ACC112 (cell line): ENCODE measurements around the gene VPS52.

ENCODE experiments used
- H2AFZ ChIP-seq: fragments of 200-600 bp; sonication (generic); one replicate; pipeline ENCODE4 v1.6.0; 2017; ENCODE audit warnings: antibody characterized with exemption, low read length; ENCODE audit not compliant: unreplicated experiment
- H3K27ac ChIP-seq: fragments of 200-600 bp; sonication (generic); 2 replicates; pipeline ENCODE4 v1.5.1; 2014; ENCODE audit warnings: low read depth, mild to moderate bottlenecking, antibody characterized with exemption, low read length, moderate library complexity
- H3K27me3 ChIP-seq: fragments of 200-600 bp; sonication (generic); 2 replicates; pipeline ENCODE4 v1.6.1; 2014; ENCODE audit warnings: mild to moderate bottlenecking, antibody characterized with exemption, low read length, moderate library complexity, mixed read lengths; ENCODE audit not compliant: insufficient read depth
- H3K36me3 ChIP-seq: fragments of 200-600 bp; sonication (generic); 2 replicates; pipeline ENCODE4 v1.6.1; 2016; ENCODE audit warnings: mild to moderate bottlenecking, antibody characterized with exemption, low read length, moderate library complexity, mixed read lengths; ENCODE audit not compliant: insufficient read depth
- H3K4me1 ChIP-seq: fragments of 200-600 bp; sonication (generic); one replicate; pipeline ENCODE4 v1.6.1; 2016; ENCODE audit warnings: low read length, mixed read lengths; ENCODE audit not compliant: insufficient read depth, unreplicated experiment, control insufficient read depth
- H3K4me3 ChIP-seq: fragments of 200-600 bp; sonication (generic); 2 replicates; pipeline ENCODE4 v1.5.1; 2014; ENCODE audit warnings: mild to moderate bottlenecking, low read depth, low read length
- H3K79me2 ChIP-seq: fragments of 200-600 bp; sonication (generic); one replicate; pipeline ENCODE4 v1.6.0; 2016; ENCODE audit warnings: low read length; ENCODE audit not compliant: control insufficient read depth, unreplicated experiment, insufficient read depth

Gene VPS52

GRCh38 chr6:33271468-33272274 is at the start of gene VPS52, which contains the start of gene RPS18:
Gene VPS52, minus strand, starts transcription at chr6:33271876. Its CDS starts 201 bp downstream, at chr6:33271675.
Gene RPS18, plus strand, starts transcription at chr6:33272075. Its CDS starts 45 bp downstream, at chr6:33272120.
- Histone ChIP-seq H3K4me3 (peak within 1 kb of the TSS; percentile 89), H3K36me3 (peaks cover 33% of the 10 kb centered on the region), H3K27ac (peak within 1 kb of the TSS; percentile 83), H2AFZ (peak within 1 kb of the TSS; percentile 82), H3K79me2 (peaks cover 54% of the 10 kb centered on the region), H3K27me3 (no peaks in the 10 kb centered on the region), H3K4me1 (peaks cover 28% of the 10 kb centered on the region)

GRCh38 chr6:33321227-33321626 is 49.6 kb upstream of the VPS52 start:
- no peaks in the 10 kb centered on the region for H3K27me3 ChIP-seq
- peak overlapping the region; percentile 92 for H3K27ac ChIP-seq
- peaks cover 38% of the 10 kb centered on the region for H3K4me1 ChIP-seq
- peaks cover 34% of the 10 kb centered on the region for H3K79me2 ChIP-seq
- H2AFZ ChIP-seq = no peak overlapping the region
- peak overlapping the region; percentile 95 for H3K4me3 ChIP-seq
- H3K36me3 ChIP-seq = peaks cover 10% of the 10 kb centered on the region; the same call in 1 of the 2 replicates

- Histone ChIP-seq H3K27ac (peak overlapping the region; percentile 92), H3K4me3 (peak overlapping the region; percentile 95), H3K36me3 (peaks cover 10% of the 10 kb centered on the region; the same call in 1 of the 2 replicates), H3K79me2 (peaks cover 34% of the 10 kb centered on the region), H2AFZ (no peak overlapping the region), H3K27me3 (no peaks in the 10 kb centered on the region), H3K4me1 (peaks cover 38% of the 10 kb centered on the region)
Measured at GRCh38 chr6:33320315-33321181, 48.9 kb upstream of the VPS52 start.

- H2AFZ ChIP-seq = no peak overlapping the region
- peaks cover 41% of the 10 kb centered on the region for H3K4me1 ChIP-seq
- peak overlapping the region; percentile 43 for H3K4me3 ChIP-seq
Measured at GRCh38 chr6:33319939-33320314, 48.3 kb upstream of the VPS52 start.

DNA sequence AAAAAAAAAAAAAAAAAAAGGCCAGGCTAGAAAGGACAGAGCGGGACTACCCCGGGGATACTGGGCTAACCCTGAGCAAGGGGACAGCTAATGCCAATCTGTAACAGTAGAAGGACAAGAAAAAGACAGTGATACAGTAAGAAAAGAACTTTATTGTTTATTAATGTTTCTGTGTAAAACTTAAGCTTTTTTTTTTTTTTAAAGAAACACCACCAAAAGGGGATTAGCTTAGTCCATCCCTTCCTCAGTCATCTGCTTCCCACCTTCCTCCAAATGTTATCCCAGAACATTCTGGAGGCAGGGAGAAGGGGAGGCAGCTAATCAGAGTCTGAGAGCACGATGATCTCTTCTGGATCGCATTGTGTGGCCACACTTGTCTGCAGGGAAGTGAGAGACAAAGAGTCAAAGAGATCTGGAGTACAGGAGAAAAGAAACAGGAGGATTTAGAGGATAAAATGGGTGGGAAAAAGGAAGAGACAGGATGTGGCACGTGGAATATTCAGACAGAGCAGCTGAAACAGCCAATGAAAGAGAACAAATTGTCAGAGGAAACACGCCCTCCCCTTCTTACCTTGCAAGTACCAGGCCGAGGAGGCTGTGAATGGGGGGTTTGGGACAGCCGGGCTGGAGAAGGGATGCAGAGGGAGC is 46.9 kb upstream of the VPS52 start:
- Histone ChIP-seq H2AFZ (no peak overlapping the region), H3K27ac (peak overlapping the region; percentile 77), H3K36me3 (peaks cover 10% of the 10 kb centered on the region; the same call in 1 of the 2 replicates), H3K4me3 (peak overlapping the region; percentile 83), H3K27me3 (no peaks in the 10 kb centered on the region), H3K79me2 (peaks cover 47% of the 10 kb centered on the region), H3K4me1 (peaks cover 46% of the 10 kb centered on the region)

More at GRCh38 chr6:33319939-33320314, 48.3 kb upstream of the VPS52 start:
- Histone ChIP-seq H3K79me2 (peaks cover 37% of the 10 kb centered on the region), H3K27ac (peak overlapping the region; percentile 92), H3K27me3 (no peaks in the 10 kb centered on the region), H3K36me3 (peaks cover 10% of the 10 kb centered on the region; the same call in 1 of the 2 replicates)

DNA sequence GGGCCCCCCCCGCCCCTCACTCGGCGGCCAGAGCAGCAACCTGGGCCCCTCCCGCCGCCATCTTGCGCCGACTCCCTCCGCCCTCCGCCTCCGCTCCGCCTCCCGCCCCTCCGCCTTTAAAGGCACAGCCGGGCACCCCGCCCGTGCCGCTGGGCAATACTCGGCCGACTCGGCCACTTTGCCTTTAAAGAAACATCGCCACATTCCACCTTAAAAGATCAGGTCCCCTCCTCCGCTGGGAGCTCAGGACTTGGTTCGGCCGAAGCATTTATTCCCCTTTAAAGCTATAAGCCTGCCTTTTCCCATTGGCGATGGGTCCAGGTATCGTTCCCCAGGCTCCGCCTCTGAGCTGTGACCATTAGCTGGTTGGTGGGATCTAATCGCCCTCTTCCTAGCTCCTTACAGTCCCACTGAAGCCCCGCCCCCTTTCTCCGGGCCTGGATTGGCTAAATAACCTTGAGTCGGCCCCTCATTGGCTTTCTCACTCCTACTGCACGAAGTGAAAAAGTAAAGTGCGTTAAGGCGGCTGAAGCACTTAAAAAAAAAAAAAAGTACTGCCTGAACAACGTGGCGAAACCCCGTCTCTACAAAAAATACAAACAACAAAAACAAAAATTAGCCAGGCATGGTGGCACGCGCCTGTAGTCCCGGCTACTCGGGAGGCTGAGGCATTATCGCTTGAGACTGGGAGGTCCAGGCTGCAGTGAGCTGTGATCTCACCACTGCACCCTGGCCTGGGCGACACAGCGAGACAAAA is 46.2 kb upstream of the VPS52 start, which contains the start of gene ZBTB22:
Gene ZBTB22, minus strand, starts transcription at position 76 of the 757 bp plus-strand sequence. CDS start 828 bp downstream, outside the sequence.
- H3K36me3 ChIP-seq = peaks cover 10% of the 10 kb centered on the region; the same call in 1 of the 2 replicates
- H3K27me3 ChIP-seq = no peaks in the 10 kb centered on the region
- no peak within 1 kb of the TSS for H2AFZ ChIP-seq
- peaks cover 46% of the 10 kb centered on the region for H3K4me1 ChIP-seq
- peaks cover 54% of the 10 kb centered on the region for H3K79me2 ChIP-seq
- H3K4me3 ChIP-seq = peak within 1 kb of the TSS; percentile 83
- H3K27ac ChIP-seq = peak within 1 kb of the TSS; percentile 77

- peak overlapping the region; percentile 83 for H3K4me3 ChIP-seq
- H3K27ac ChIP-seq = peak overlapping the region; percentile 77; the same call in 1 of the 2 replicates
- no peak overlapping the region for H2AFZ ChIP-seq
- H3K4me1 ChIP-seq = peaks cover 46% of the 10 kb centered on the region
- peaks cover 56% of the 10 kb centered on the region for H3K79me2 ChIP-seq
- H3K36me3 ChIP-seq = peaks cover 10% of the 10 kb centered on the region; the same call in 1 of the 2 replicates
- no peaks in the 10 kb centered on the region for H3K27me3 ChIP-seq
Measured at GRCh38 chr6:33317419-33317668, 45.7 kb upstream of the VPS52 start.

- H3K4me1 ChIP-seq = peaks cover 48% of the 10 kb centered on the region
- H3K27me3 ChIP-seq = no peaks in the 10 kb centered on the region
- H3K36me3 ChIP-seq = peaks cover 10% of the 10 kb centered on the region; the same call in 1 of the 2 replicates
- no peak overlapping the region for H2AFZ ChIP-seq
- H3K27ac ChIP-seq = no peak overlapping the region
- peaks cover 56% of the 10 kb centered on the region for H3K79me2 ChIP-seq
- peak overlapping the region; percentile 62 for H3K4me3 ChIP-seq
Measured at GRCh38 chr6:33316603-33317418, 45.1 kb upstream of the VPS52 start.
